Endothelial cell of umbilical vein (primary cell): ENCODE data around the gene FKBP2. TPM values are rescaled to one million over a fixed set of nuclear protein-coding genes. Genes with fewer than 3 reads are reported as not detected.

Experiments
- BruUV-seq: library from RNA; stranded (reverse); fragments of 400-500 nt; replicated peaks from 2 replicates; lab custom pipeline; 2021; lab: Mats Ljungman, UMichigan
- CTCF ChIA-PET: fragments of 300-600, 350-600 bp; sonication (Branson Sonifier 250); formaldehyde crosslinking; loops from one replicate; lab custom pipeline; 2021; ENCODE audit warnings: antibody characterized with exemption, inconsistent platforms; lab: Charles Lee
- POLR2A ChIA-PET: fragments of 300-600, 350-600 bp; sonication (Branson Sonifier 250); formaldehyde crosslinking; loops from one replicate; lab custom pipeline; 2021; ENCODE audit warnings: antibody characterized with exemption, inconsistent platforms; lab: Charles Lee
- DNase-seq: peaks from one replicate; pipeline ENCODE4 v3.0.0-alpha.2; 2011; ENCODE audit warnings: low read depth, low spot score
- FAIRE-seq: peaks from 2 replicates; lab custom pipeline; 2011; peaks lifted over from hg19 to GRCh38; lab: Jason Lieb, UNC
- H2AFZ ChIP-seq: 2 replicates; pipeline ENCODE4 v1.6.0; 2012; ENCODE audit warnings: low read depth, low read length, control low read depth, inconsistent platforms
- H3K27ac ChIP-seq: 2 replicates; pipeline ENCODE4 v1.5.1; 2011; ENCODE audit warnings: low read depth, mild to moderate bottlenecking, control low read depth, low read length, moderate library complexity; ENCODE audit not compliant: insufficient read depth
- H3K27me3 ChIP-seq, 2 experiments: 2 replicates each; pipeline versions ENCODE4 v1.6.0 to v1.6.1; 2011; ENCODE audit warnings: low read length in 2 of 2, mixed read lengths in 1 of 2; ENCODE audit not compliant: control insufficient read depth in 2 of 2, insufficient read depth in 2 of 2
- H3K36me3 ChIP-seq, 2 experiments: 2 replicates in 1 of 2; 3 replicates in 1 of 2; pipeline ENCODE4 v1.5.1; 2011; ENCODE audit warnings: low read length in 2 of 2, mild to moderate bottlenecking in 1 of 2, moderate library complexity in 1 of 2; ENCODE audit not compliant: control insufficient read depth in 2 of 2, insufficient read depth in 2 of 2; ENCODE audit errors: extremely low read depth in 1 of 2
- H3K4me1 ChIP-seq: 3 replicates; pipeline ENCODE4 v1.5.1; 2011; ENCODE audit warnings: mild to moderate bottlenecking, low read length; ENCODE audit not compliant: control insufficient read depth, insufficient read depth; ENCODE audit errors: extremely low read depth
- H3K4me2 ChIP-seq: 2 replicates; pipeline ENCODE4 v1.6.1; 2011; ENCODE audit warnings: low read length, control low read depth, mixed read lengths; ENCODE audit not compliant: insufficient read depth
- H3K4me3 ChIP-seq, 3 experiments: fragments of 200-600 bp in 1 of 3; sonication (generic), shearing (Covaris generic) in 1 of 3; replicated peaks in 1 of 3; 2 replicates each; pipeline ENCODE4 v1.5.1; 2011 to 2016; ENCODE audit warnings: control low read depth in 3 of 3, low read length in 3 of 3, mild to moderate bottlenecking in 2 of 3, inconsistent platforms in 1 of 3, low read depth in 1 of 3, moderate library complexity in 1 of 3; ENCODE audit not compliant: insufficient read depth in 1 of 3
- H3K79me2 ChIP-seq: 2 replicates; pipeline ENCODE4 v1.6.0; 2012; ENCODE audit warnings: low read length, inconsistent platforms; ENCODE audit not compliant: control insufficient read depth, insufficient read depth
- H3K9ac ChIP-seq: replicated peaks from 2 replicates; pipeline ENCODE3; 2011; ENCODE audit warnings: low read length, control low read depth; ENCODE audit not compliant: insufficient read depth; ENCODE audit errors: extremely low read depth
- H3K9me1 ChIP-seq: replicated peaks from 3 replicates; pipeline ENCODE4 v1.6.0; 2011; ENCODE audit warnings: mild to moderate bottlenecking, low read length; ENCODE audit not compliant: control insufficient read depth, insufficient read depth; ENCODE audit errors: extremely low read depth
- H3K9me3 ChIP-seq: replicated peaks from 2 replicates; pipeline ENCODE4 v1.5.1; 2012; ENCODE audit warnings: low read length, inconsistent platforms; ENCODE audit not compliant: control insufficient read depth, insufficient read depth
- H4K20me1 ChIP-seq: replicated peaks from 2 replicates; pipeline ENCODE3; 2011; ENCODE audit warnings: mild to moderate bottlenecking, low read length; ENCODE audit not compliant: control insufficient read depth, insufficient read depth; ENCODE audit errors: extremely low read depth
- EZH2 ChIP-seq: IDR thresholded peaks from 2 replicates; pipeline ENCODE4 v1.6.1; 2012; ENCODE audit warnings: borderline replicate concordance, low read depth, mild to moderate bottlenecking, moderate library complexity, low read length, inconsistent platforms; ENCODE audit not compliant: severe bottlenecking
- FOS ChIP-seq: IDR thresholded peaks from 2 replicates; pipeline ENCODE4 v1.6.1; 2011; ENCODE audit warnings: mild to moderate bottlenecking, low read length, moderate library complexity, borderline replicate concordance; ENCODE audit not compliant: insufficient read depth
- GATA2 ChIP-seq: IDR thresholded peaks from 2 replicates; pipeline ENCODE4 v1.7.0; 2011; ENCODE audit warnings: low read depth, mild to moderate bottlenecking, moderate library complexity, mixed read lengths, low read length; ENCODE audit not compliant: insufficient read length, insufficient read depth
- JUN ChIP-seq: IDR thresholded peaks from 2 replicates; pipeline ENCODE4 v1.6.1; 2011; ENCODE audit warnings: borderline replicate concordance, low read depth; ENCODE audit not compliant: insufficient read length, insufficient read depth
- MYC ChIP-seq: IDR thresholded peaks from one replicate; pipeline ENCODE4 v1.6.1; 2011; ENCODE audit warnings: mild to moderate bottlenecking, low read depth, low read length
- POLR2A ChIP-seq: IDR thresholded peaks from 2 replicates; pipeline ENCODE4 v1.6.1; 2012; ENCODE audit warnings: low read depth, mild to moderate bottlenecking, control low read depth, low read length
- POLR2AphosphoS5 ChIP-seq: IDR thresholded peaks from 2 replicates; pipeline ENCODE4 v1.6.1; 2012; ENCODE audit warnings: low read depth, mild to moderate bottlenecking, control low read depth, low read length, moderate library complexity; ENCODE audit not compliant: insufficient read depth
- dilution Hi-C: fragments of 300-500 bp; cut with MboI; formaldehyde crosslinking; loops from one replicate; pipeline ENCODE4 v1.15.0; 2019; ENCODE audit warnings: low sequenced_read_pairs; ENCODE audit not compliant: extremely low pct_ligation_motif_present
- intact Hi-C: fragments of 100-400 bp; cut with micrococcal nuclease; formaldehyde crosslinking; loops from one replicate; pipeline ENCODE4 v1.10.0; 2022
- polyA plus RNA-seq, 4 experiments: library from polyadenylated mRNA; depleted of rRNA in 3 of 4; stranded (reverse) in 3 of 4; unstranded in 1 of 4; fragments of >200 nt; gene quantifications; 2 replicates each; pipeline versions ENCODE4 v1.2.1 to v1.2.3, GENCODE V29; 2011 to 2012; ENCODE audit warnings: missing spikeins in 1 of 4
- total RNA-seq: library from RNA; stranded (reverse); gene quantifications from 2 replicates; pipeline ENCODE4 v1.2.3, GENCODE V29; 2021
- TF ChIP-seq, protein P1 (sequence below): IDR thresholded peaks from 2 replicates; pipeline ENCODE4 v1.6.1; 2011; ENCODE audit not compliant: insufficient read depth, insufficient read length
- TF ChIP-seq, protein P2 (sequence below), 2 donors: IDR thresholded peaks; 1 replicate in 1 of 2; 2 replicates in 1 of 2; pipeline ENCODE4 v1.5.1; 2011; ENCODE audit warnings: low read length in 2 of 2, mild to moderate bottlenecking in 2 of 2, moderate library complexity in 2 of 2, control low read depth in 1 of 2, inconsistent platforms in 1 of 2, low read depth in 1 of 2; ENCODE audit not compliant: insufficient read depth in 1 of 2; ENCODE audit errors: extremely low read depth in 1 of 2

FKBP2 gene
- total and polyA plus RNA-seq, 2 donors (not counting 3 experiments of a cell fraction or from before 2014, with no cell fraction given) = 48.5 to 74.4 TPM

DNA sequence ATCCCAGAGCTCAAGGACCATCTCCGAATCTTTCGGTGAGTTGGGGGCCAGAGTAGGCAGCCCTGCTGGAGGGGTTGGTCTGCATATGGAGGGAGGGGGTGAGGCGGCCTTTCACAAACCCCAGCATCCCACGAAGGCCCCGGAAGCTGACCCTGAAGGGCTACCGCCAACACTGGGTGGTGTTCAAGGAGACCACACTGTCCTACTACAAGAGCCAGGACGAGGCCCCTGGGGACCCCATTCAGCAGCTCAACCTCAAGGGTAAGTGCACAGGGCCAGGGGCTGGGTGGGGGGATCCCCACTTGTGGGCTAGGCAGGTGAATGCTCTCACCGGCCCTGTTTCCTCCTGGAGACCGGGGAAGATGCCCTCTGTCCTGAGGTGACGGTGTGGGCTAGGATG lies 21.1 kb upstream of the FKBP2 start:
- FAIRE-seq (no peak), DNase-seq (no peak)
- Histone ChIP-seq H3K9ac (no peak overlapping the region), H3K36me3 (peaks cover 0 to 6% of the 10 kb centered on the region in 2 experiments), H3K9me1 (no peaks in the 10 kb centered on the region), H3K9me3 (no peaks in the 10 kb centered on the region), H3K4me1 (no peaks in the 10 kb centered on the region), H4K20me1 (no peaks in the 10 kb centered on the region), H3K4me2 (no peak overlapping the region), H3K27ac (no peak overlapping the region), H3K27me3 (no peaks in the 10 kb centered on the region), H3K4me3 (no peak overlapping the region), H3K79me2 (no peaks in the 10 kb centered on the region), H2AFZ (no peak overlapping the region)
- ChIA-PET POLR2A (no interaction called here), CTCF (interaction anchor here (1.4 kb wide), 1 partner anchor 34 kb away, joined by 3 read pairs; the partner anchor contains the start of gene STIP1)
- no TSS peak for BruUV-seq
- TF ChIP-seq JUN (no peak), EZH2 (no peak), FOS (no peak)
- TF ChIP-seq, protein P1, sequence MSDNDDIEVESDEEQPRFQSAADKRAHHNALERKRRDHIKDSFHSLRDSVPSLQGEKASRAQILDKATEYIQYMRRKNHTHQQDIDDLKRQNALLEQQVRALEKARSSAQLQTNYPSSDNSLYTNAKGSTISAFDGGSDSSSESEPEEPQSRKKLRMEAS = no peak
- intact Hi-C loops (no loop called here), dilution Hi-C loops (no loop called here)

DNA sequence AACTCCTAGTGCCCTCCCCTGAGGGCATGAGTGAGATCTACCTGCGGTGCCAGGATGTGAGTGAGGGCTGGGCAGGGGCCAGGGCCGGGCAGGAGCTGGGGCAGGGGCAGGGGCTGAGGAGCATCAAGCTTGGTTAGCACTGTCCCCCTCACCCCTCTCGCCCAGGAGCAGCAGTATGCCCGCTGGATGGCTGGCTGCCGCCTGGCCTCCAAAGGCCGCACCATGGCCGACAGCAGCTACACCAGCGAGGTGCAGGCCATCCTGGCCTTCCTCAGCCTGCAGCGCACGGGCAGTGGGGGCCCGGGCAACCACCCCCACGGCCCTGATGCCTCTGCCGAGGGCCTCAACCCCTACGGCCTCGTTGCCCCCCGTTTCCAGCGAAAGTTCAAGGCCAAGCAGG lies 20.6 kb upstream of the FKBP2 start:
- Histone ChIP-seq H3K4me2 (no peak overlapping the region), H4K20me1 (no peaks in the 10 kb centered on the region), H3K4me3 (no peak overlapping the region), H3K27me3 (no peaks in the 10 kb centered on the region), H3K36me3 (peaks cover 0 to 6% of the 10 kb centered on the region in 2 experiments), H3K4me1 (peaks cover under 1% of the 10 kb centered on the region), H3K79me2 (no peaks in the 10 kb centered on the region), H3K9me1 (no peaks in the 10 kb centered on the region), H2AFZ (no peak overlapping the region), H3K9me3 (no peaks in the 10 kb centered on the region), H3K9ac (no peak overlapping the region), H3K27ac (no peak overlapping the region)
- ChIA-PET CTCF (interaction anchor here (1.4 kb wide), 1 partner anchor 35 kb away, joined by 3 read pairs; the partner anchor contains the start of gene STIP1), POLR2A (no interaction called here)
- no peak for DNase-seq
- intact Hi-C loops (no loop called here), dilution Hi-C loops (no loop called here)
- no peak for FAIRE-seq
- no TSS peak for BruUV-seq
- TF ChIP-seq MYC (no peak), POLR2AphosphoS5 (no peak), GATA2 (no peak), EZH2 (no peak), JUN (no peak), FOS (no peak), POLR2A (no peak)
- TF ChIP-seq, protein P2, sequence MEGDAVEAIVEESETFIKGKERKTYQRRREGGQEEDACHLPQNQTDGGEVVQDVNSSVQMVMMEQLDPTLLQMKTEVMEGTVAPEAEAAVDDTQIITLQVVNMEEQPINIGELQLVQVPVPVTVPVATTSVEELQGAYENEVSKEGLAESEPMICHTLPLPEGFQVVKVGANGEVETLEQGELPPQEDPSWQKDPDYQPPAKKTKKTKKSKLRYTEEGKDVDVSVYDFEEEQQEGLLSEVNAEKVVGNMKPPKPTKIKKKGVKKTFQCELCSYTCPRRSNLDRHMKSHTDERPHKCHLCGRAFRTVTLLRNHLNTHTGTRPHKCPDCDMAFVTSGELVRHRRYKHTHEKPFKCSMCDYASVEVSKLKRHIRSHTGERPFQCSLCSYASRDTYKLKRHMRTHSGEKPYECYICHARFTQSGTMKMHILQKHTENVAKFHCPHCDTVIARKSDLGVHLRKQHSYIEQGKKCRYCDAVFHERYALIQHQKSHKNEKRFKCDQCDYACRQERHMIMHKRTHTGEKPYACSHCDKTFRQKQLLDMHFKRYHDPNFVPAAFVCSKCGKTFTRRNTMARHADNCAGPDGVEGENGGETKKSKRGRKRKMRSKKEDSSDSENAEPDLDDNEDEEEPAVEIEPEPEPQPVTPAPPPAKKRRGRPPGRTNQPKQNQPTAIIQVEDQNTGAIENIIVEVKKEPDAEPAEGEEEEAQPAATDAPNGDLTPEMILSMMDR (IDR thresholded peaks at IDR 0.05; ENCODE audit: extremely low read depth in 1 of 2, insufficient read depth in 1 of 2, low read depth in 1 of 2, low read length in 2 of 2) = no peak
- TF ChIP-seq, protein P1 = no peak
